Hepatocyte (in vitro differentiated cells): ENCODE data around the gene SLC25A48.

ENCODE experiments used
- CTCF ChIP-seq: fragments of 200-600 bp; sonication (generic); IDR thresholded peaks from 2 replicates; pipeline ENCODE4 v1.5.1; 2016; ENCODE audit warnings: antibody characterized with exemption, mild to moderate bottlenecking; ENCODE audit not compliant: poor library complexity
- EZH2 ChIP-seq: fragments of 200-600 bp; sonication (generic); IDR thresholded peaks from 2 replicates; pipeline ENCODE4 v1.6.1; 2016; ENCODE audit warnings: antibody characterized with exemption, mild to moderate bottlenecking, borderline replicate concordance

GRCh38 chr5:135834639-135835529, at the start of gene SLC25A48:
- no peak for TF ChIP-seq EZH2
- TF ChIP-seq CTCF = peak; percentile 61
